ENCODE measurements around the gene MYOM3. TPM values are rescaled to one million over a fixed set of nuclear protein-coding genes. Genes with fewer than 3 reads are reported as not detected.

The MYOM3 gene
- total and polyA plus RNA-seq, 2 of the 13 experiments (the other 11 are each of a cell fraction or from before 2014, with no cell fraction given) = 5.8 to 15.3 TPM

GRCh38 chr1:24109166-24109483, 2.8 kb downstream of the MYOM3 start (continued):
- no peak for TF ChIP-seq ZNF512B (CRISPR knock-in tag; IDR thresholded peaks at IDR 0.05; ENCODE audit: borderline replicate concordance)
- no peak for TF ChIP-seq MEIS1 (CRISPR knock-in tag; IDR thresholded peaks at IDR 0.05; ENCODE audit: borderline replicate concordance)
- TF ChIP-seq ZNF629 (CRISPR knock-in tag; conservative IDR thresholded peaks at IDR 0.05) = peak; percentile 95
- no peak for TF ChIP-seq ELF1 (CRISPR knock-in tag; IDR thresholded peaks at IDR 0.05)
- TF ChIP-seq ARID2 (CRISPR knock-in tag; IDR thresholded peaks at IDR 0.05; ENCODE audit: borderline replicate concordance) = no peak
- TF ChIP-seq KAT8 (CRISPR knock-in tag; IDR thresholded peaks at IDR 0.05) = no peak
- TF ChIP-seq CHD4 (IDR thresholded peaks at IDR 0.05; ENCODE audit: borderline replicate concordance, low read length) = peak; percentile 95
- no peak for TF ChIP-seq HOMEZ (CRISPR knock-in tag; IDR thresholded peaks at IDR 0.05; ENCODE audit: low read depth)
- TF ChIP-seq NR2F6 (IDR thresholded peaks at IDR 0.05) = no peak
- no peak for TF ChIP-seq NR2F6 (CRISPR knock-in tag; IDR thresholded peaks at IDR 0.05)
- peak; percentile 69; the same call in 1 of the 2 replicates for TF ChIP-seq RCOR2 (CRISPR knock-in tag; IDR thresholded peaks at IDR 0.05)
- 0 out of 2 replicates have a peak, but pooled peaks have one; percentile 56 for TF ChIP-seq ADNP (CRISPR knock-in tag; IDR thresholded peaks at IDR 0.05)
- no peak for TF ChIP-seq ZNF576 (CRISPR knock-in tag; IDR thresholded peaks at IDR 0.05)
- TF ChIP-seq ZNF503 (CRISPR knock-in tag; IDR thresholded peaks at IDR 0.05) = 0 out of 2 replicates have a peak, but pooled peaks have one; percentile 16
- no peak for TF ChIP-seq IRF9 (CRISPR knock-in tag; IDR thresholded peaks at IDR 0.05; ENCODE audit: borderline replicate concordance)
- TF ChIP-seq ZMYM2 (CRISPR knock-in tag; IDR thresholded peaks at IDR 0.05) = peak; percentile 46; the same call in 1 of the 2 replicates
- no peak for TF ChIP-seq HMGA1 (CRISPR knock-in tag; conservative IDR thresholded peaks at IDR 0.05)
- no peak for TF ChIP-seq ZNF451 (CRISPR knock-in tag; IDR thresholded peaks at IDR 0.05)
- TF ChIP-seq JUND (CRISPR knock-in tag; IDR thresholded peaks at IDR 0.05) = no peak
- no peak for TF ChIP-seq TRAFD1 (CRISPR knock-in tag; IDR thresholded peaks at IDR 0.05; ENCODE audit: borderline replicate concordance)
- TF ChIP-seq ZNF224 (CRISPR knock-in tag; IDR thresholded peaks at IDR 0.05) = no peak
- TF ChIP-seq KDM1A (CRISPR knock-in tag; IDR thresholded peaks at IDR 0.05) = peak; percentile 91; the same call in 1 of the 2 replicates
- no peak for TF ChIP-seq SP1 (IDR thresholded peaks at IDR 0.05)
- no peak for TF ChIP-seq SP1 (CRISPR knock-in tag; IDR thresholded peaks at IDR 0.05)

Measured in HepG2 (cell line).